Measurements from ENCODE around the gene GMEB2.

GRCh38 chr20:63552481-63553249 lies 74.2 kb downstream of the GMEB2 start:
- TF ChIP-seq, protein P1, sequence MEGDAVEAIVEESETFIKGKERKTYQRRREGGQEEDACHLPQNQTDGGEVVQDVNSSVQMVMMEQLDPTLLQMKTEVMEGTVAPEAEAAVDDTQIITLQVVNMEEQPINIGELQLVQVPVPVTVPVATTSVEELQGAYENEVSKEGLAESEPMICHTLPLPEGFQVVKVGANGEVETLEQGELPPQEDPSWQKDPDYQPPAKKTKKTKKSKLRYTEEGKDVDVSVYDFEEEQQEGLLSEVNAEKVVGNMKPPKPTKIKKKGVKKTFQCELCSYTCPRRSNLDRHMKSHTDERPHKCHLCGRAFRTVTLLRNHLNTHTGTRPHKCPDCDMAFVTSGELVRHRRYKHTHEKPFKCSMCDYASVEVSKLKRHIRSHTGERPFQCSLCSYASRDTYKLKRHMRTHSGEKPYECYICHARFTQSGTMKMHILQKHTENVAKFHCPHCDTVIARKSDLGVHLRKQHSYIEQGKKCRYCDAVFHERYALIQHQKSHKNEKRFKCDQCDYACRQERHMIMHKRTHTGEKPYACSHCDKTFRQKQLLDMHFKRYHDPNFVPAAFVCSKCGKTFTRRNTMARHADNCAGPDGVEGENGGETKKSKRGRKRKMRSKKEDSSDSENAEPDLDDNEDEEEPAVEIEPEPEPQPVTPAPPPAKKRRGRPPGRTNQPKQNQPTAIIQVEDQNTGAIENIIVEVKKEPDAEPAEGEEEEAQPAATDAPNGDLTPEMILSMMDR (IDR thresholded peaks at IDR 0.05; ENCODE audit: low read length), result no peak
- TF ChIP-seq EZH2 (optimal IDR thresholded peaks at IDR 0.05; ENCODE audit: low read depth, low read length), result no peak
